CD4-positive, alpha-beta T cell treated with Interleukin-4 for 4 hours (primary cell): ENCODE results near the gene DOCK10.

ENCODE experiments used
- DNase-seq: peaks from one replicate; pipeline ENCODE4 v3.0.0-alpha.2; 2020

DOCK10 gene

GRCh38 chr2:225009768-225010167 is 32.5 kb downstream of the DOCK10 start:
- no peak for DNase-seq

DNA sequence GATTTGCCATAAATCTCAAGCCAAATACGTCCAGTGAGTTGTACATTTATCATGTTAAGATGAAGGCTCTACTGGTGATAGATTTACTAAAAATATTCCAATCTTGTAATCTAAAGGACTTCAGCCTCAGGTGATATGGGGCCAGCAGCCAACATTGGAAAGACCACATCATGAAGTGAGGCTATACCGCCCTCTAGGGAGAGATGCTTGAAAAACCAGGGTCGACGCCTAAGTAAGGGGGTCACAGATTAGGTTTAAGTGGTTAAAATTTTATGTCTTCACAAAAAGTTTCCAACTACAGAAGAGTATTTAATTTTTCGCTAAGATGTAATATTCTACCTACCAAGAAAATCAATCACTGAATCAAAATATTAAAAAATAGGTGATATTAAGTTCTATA is 33.3 kb downstream of the DOCK10 start:
- DNase-seq = no peak

DNA sequence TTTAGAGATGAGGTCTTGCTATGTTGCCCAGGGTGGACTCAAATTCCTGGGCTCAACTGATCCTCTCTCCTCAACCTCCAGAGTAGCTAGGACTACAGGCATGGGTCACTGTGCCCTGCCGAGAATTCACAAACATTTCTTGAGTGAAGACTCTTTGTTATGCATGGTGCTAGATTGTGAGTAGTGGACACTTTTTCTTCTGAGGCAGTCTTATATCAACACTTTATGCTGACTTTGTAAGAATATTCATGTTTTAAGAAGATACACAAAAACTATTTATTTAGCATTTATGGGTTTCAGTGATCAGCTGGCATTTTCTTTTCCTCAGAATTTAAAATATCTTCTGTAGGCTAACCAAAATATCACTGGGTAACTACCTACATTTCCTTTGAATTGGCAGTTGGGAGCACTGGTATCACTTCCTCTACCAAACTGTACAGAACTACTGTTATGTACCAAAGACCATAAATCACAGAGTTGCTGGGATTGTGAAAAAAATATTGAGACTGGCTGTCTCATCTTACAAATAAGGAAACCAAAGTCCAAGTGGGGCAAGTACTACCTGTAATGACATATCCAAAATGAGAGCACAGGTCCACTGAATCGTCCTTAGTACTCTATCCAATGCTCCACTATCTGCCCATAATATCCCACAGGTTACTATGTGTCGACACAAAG is 34.0 kb downstream of the DOCK10 start:
- no peak for DNase-seq

DNA sequence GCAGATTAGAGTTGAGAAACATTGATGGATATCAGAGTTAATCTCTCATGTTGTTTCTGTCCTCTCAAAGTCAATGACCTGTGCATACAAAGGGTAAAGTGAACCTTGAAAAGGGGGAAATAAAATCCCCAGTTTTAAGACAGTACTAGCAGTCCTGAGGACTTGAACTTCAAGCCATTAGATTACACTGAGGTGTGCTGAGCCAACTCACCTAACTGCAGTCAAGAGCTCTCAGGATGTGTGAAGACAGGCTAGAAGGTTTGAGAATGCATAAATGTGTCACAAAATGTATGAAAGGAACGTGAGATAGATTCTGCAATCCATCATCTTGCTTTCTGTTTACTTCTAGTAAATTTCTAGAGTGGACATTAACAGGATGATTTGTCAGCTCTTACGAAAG is 35.5 kb downstream of the DOCK10 start:
- peak; percentile 15 for DNase-seq

DNA sequence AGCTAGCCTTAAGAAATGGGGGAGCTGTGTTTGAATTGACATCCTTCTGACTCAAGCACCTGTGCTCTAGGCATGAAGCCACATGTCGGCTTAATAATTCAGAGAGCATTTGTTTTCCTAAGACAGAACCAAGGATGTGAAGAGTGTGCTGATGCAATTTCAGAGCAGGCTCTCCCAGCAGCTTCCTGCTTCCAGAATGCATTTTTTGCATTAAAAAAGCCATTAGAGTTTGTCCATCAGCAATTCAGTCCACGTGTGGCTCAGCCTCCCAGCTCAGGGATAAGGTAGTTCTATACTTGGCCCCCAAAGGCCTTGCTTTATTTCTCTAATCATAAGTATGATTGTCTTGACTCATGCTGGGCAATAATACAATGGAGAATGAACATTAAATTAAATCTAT is 37.7 kb downstream of the DOCK10 start:
- DNase-seq = no peak

GRCh38 chr2:225002656-225003045 is 39.6 kb downstream of the DOCK10 start:
- peak; percentile 48 for DNase-seq

GRCh38 chr2:225002039-225002655 is 40.1 kb downstream of the DOCK10 start:
- DNase-seq = peak; percentile 82

DNA sequence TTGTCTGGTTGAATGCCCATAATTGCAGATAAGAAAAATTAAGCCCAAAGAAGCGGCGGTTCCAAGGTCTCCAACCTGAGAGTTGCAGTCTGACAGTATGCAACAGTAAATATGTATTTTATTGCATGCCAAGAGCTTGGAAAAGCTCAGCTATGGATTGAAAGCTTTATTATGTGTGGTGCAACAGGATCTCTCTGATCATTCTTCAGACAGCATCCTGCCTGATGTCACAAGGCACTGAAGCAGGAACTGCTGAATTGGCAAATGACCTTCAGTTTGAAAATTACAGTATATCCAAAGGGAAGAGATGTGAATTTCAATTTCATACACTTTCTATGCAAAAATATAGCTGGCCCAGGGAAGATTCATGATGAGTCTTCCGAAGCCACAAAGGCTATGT is 42.5 kb downstream of the DOCK10 start:
- DNase-seq = no peak

DNA sequence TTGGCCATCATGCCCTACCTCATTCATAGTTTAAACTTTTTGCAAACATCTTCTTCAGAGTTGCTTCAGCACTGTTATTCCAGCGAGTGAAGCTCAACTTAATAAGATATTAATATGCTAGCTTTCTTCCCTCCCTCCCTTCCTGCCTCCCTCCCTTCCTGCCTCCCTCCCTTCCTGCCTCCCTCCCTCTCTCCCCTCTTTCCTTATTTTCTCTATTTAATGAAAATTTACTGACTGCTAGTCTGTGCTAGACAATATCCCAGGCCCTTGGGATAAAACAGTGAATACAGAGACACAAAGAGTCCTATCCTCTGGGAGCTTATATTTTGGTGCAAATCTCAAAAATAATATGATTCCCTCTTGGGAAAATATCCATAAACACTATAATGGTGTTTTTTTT is 42.9 kb downstream of the DOCK10 start:
- DNase-seq = no peak

GRCh38 chr2:224997802-224998201 is 44.5 kb downstream of the DOCK10 start:
- no peak for DNase-seq

- no peak for DNase-seq
These were observed 46.8 kb downstream of the DOCK10 start for GRCh38 chr2:224995419-224995818.

GRCh38 chr2:224994242-224994823 is 47.9 kb downstream of the DOCK10 start:
- DNase-seq = no peak

DNA sequence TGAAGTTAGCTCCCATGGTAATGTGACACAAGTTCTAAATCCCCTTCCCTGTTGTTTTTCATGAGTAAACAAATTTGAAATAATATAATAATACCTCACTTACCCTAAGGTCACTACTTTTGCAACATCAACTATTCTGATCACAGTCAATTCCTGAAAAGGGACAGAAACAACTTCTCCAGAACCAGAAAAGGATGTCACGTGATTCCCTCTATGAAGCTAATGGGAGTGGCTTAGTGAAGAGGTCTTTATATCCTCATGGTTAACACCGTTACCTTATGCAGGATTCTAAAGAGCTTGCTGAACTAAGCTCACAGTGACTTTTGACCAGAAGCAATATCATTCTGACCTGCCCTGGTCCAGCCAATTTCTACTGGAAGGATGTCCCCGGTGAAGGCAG is 51.6 kb downstream of the DOCK10 start:
- DNase-seq = no peak

GRCh38 chr2:224987733-224988132 is 54.5 kb downstream of the DOCK10 start:
- DNase-seq = no peak

GRCh38 chr2:224986477-224986876 is 55.8 kb downstream of the DOCK10 start:
- DNase-seq = peak; percentile 63

- no peak for DNase-seq
These were observed 57.6 kb downstream of the DOCK10 start for GRCh38 chr2:224984637-224985036.

DNA sequence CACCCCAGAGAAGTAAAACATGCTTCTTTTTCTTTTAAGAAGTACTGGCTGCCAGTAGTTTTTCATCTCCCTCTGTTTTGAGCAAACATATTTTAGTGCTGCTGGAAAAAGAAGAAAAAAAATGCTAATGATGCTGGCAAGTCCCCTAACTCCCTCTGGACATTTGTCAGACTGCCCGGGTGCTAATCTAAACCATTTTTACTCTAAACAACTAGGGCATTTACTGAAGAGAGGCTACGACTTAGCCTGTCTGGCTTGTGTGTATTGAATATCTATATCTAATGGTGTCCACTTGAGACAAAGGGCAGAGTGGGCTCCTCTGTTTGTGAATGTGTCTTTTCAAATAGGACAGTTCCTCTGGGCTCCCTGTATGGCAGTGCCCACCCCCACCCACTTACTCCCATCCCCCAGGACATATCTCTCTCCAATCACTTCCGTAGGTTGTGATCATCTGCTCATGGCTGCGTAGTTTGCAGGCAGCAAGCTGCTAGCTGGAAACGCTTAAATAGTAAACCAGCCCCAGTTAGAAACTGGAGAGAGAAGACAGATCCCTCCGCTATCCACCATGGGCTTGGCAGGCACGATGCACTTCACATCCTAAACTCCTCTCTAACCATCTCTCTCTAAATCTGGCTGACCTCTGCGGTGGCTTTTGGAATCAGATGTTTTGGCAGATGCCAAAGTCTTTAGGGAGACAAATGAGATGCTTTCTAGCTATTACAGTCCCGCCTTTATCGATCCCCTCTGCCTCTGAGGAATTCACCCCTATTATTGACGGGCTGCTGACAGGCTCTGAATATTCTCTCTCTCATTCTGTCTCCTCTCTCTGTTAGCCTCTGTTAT is 58.3 kb downstream of the DOCK10 start:
- DNase-seq = no peak

DNA sequence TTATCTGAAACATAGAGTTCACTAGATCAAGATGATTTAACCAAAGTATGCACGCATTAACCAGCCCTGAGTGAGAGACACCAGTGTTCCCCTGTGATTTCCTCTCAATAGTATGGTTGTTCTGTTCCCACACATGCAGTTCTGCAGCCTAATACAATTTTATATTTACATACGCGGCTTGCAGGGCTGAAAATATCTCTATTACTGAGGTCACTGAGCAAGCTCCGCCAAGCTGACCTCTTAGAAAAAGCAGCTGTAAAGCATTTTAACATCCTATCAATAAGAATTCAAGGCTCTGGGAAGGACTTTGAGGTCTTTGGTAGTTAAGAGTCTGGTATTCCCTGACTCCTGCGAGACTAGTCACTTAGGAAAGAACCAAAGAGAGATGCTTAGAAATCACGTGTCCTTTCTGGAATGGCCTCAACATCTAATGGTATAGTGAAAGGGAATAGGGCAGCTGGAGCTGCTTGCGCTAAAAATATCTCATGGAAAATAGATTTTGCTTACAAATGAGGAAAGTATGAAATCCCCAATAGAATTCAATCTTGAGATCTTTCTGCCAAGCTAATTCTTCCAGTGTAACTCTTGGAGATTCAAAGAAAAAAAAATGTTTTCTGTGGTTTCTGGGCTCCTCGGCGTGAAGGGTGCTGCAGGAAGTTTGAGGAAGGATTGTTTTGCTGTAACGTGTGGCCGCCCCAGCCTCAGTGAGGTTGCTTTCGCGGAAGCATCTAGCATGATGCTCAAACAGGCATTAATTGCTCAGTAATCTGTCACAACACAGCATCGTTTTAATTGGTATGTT is 59.2 kb downstream of the DOCK10 start:
- DNase-seq = peak; percentile 51

DNA sequence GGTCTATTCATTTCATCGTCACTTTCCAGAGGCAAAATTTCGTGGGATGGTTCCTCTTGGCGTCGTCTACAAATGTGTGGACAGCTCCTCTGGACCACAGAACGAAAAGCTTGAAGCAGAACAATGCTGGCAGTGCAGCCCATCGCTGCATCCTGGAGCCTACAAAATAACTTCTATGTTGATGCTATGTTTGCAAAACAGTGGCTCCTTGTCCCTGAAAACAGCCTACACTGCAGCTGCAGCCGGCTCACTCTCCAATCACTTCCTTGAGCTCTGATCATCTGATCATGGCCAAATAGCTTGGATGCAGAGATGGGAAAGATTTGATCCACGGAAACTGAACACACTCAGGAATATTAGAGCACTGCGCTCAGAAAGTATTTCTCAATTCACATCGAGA is 60.0 kb downstream of the DOCK10 start:
- no peak for DNase-seq

DNA sequence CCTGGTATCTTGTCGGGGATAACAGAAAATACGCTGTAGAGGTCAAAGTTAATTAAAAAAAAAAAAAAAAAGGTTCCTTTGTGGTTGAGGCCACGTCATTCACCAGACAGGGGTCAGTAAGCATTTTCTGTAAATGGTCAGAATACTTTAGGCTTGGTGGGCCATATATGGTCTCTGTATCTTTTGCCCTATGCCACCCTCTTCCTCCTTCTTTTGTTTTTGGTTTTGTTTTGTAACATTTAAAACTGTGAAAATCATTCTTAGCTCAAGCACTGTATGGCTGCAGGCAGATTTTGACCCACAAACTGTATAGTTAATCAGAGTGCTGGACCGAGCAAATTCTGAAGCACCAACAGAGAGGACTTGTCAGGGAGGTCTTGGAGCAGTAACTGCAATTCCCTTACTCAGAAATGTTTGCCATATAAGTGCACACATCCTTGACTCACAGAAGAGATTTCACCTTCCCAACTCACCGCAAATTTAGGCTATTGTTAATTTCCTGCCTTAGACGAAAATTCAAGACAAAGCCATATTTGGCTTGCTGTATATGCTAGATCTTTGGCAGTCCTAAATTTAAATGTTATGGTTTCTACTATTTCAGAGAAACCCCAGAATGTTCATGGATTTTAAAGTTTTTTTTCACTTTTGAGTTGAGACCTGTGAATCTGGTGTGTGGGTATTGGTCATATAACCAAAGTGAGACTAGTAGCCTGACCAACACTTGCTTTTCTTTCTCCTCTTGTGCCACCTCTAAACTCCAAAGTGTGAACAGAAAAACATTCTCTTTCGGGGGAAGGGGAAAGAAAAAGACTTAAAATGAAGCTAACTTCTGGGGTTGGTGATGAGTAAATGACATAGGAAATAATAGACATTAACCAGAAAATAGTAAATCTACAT is 65.4 kb downstream of the DOCK10 start:
- no peak for DNase-seq

DNA sequence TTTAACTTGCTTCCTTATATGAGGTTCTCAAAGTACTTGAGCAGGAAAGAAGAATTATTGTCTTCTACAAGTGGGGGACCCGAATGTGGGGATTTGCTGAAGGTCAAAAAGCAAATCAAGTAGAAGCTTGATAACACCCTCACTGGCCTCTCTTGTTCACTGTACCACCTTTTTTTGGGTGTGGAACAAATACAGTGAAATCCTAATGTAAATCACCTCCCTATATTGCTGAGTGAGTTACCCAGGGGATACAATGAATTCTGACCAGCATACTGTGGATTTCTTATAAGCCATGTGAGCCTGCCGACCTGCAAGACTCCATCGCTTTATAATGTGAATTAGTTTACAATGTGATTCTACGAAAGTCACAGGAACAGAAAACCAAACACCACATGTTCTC is 66.5 kb downstream of the DOCK10 start:
- no peak for DNase-seq
